Umbilical cord (tissue), 2 donors: ENCODE results near the gene CEP76. TPM values are rescaled to one million over a fixed set of nuclear protein-coding genes. Genes with fewer than 3 reads are reported as not detected.

Experiments
- DNase-seq: peaks from one replicate; pipeline ENCODE4 v3.0.0-alpha.2; 2015; ENCODE audit warnings: low spot score
- total RNA-seq: library from RNA; depleted of rRNA; stranded (reverse); fragments of >200 nt; gene quantifications from one replicate; pipeline ENCODE4 v1.2.3, GENCODE V29; 2014; ENCODE audit warnings: low replicate concordance; ENCODE audit not compliant: insufficient read depth

CEP76 gene
- 5.8 TPM for total RNA-seq

GRCh38 chr18:12702221-12703095 lies at the start of gene CEP76, which contains the start of gene PSMG2:
CEP76 (minus strand) TSS chr18:12702723; CDS start chr18:12702548, 175 bp downstream.
PSMG2 (plus strand) TSS chr18:12703042; CDS start chr18:12703108, 66 bp downstream.
- peak; percentile 93 for DNase-seq

- DNase-seq = no peak
These were observed 49.4 kb upstream of the CEP76 start for GRCh38 chr18:12751891-12752290.

- no peak for DNase-seq
These were observed 49.0 kb upstream of the CEP76 start for GRCh38 chr18:12751503-12751884.

GRCh38 chr18:12750715-12751502 lies 48.4 kb upstream of the CEP76 start:
- no peak for DNase-seq

- DNase-seq = no peak
These were observed 47.7 kb upstream of the CEP76 start for GRCh38 chr18:12750076-12750714.

- DNase-seq = no peak
These were observed 46.6 kb upstream of the CEP76 start for GRCh38 chr18:12749121-12749520.

- DNase-seq = no peak
These were observed 46.1 kb upstream of the CEP76 start for GRCh38 chr18:12748671-12749070.

GRCh38 chr18:12747530-12748315 lies 45.2 kb upstream of the CEP76 start:
- DNase-seq = no peak

GRCh38 chr18:12745095-12745795 lies 42.7 kb upstream of the CEP76 start:
- DNase-seq = no peak

- peak; percentile 71 for DNase-seq
These were observed 41.6 kb upstream of the CEP76 start for GRCh38 chr18:12744103-12744502.

- no peak for DNase-seq
These were observed 39.9 kb upstream of the CEP76 start for GRCh38 chr18:12742453-12742852.

- DNase-seq = peak; percentile 30
These were observed 38.8 kb upstream of the CEP76 start for GRCh38 chr18:12741351-12741750.

- DNase-seq = no peak
These were observed 34.9 kb upstream of the CEP76 start for GRCh38 chr18:12737243-12737902.

- DNase-seq = peak; percentile 71
These were observed 24.4 kb upstream of the CEP76 start for GRCh38 chr18:12726774-12727550.

- DNase-seq = no peak
These were observed 23.8 kb upstream of the CEP76 start for GRCh38 chr18:12726331-12726730.

- no peak for DNase-seq
These were observed 20.2 kb upstream of the CEP76 start for GRCh38 chr18:12722731-12723130.

- no peak for DNase-seq
These were observed 19.2 kb upstream of the CEP76 start for GRCh38 chr18:12721495-12722275.

GRCh38 chr18:12711446-12711845 lies 8.9 kb upstream of the CEP76 start:
- no peak for DNase-seq
